Measurements from ENCODE around the gene TSPAN1.

- TF ChIP-seq EP300 (IDR thresholded peaks at IDR 0.05; ENCODE audit: borderline replicate concordance) (peak; percentile 71; the same call in 1 of the 2 replicates), REST (IDR thresholded peaks at IDR 0.05; ENCODE audit: low read depth) (no peak), YY1 (IDR thresholded peaks at IDR 0.05; ENCODE audit: low read depth) (no peak), EGR1 (IDR thresholded peaks at IDR 0.05) (no peak), CREB1 (IDR thresholded peaks at IDR 0.05; ENCODE audit: low read depth) (no peak), NFIC (IDR thresholded peaks at IDR 0.05) (0 out of 2 replicates have a peak, but pooled peaks have one; percentile 28), CEBPB (IDR thresholded peaks at IDR 0.05) (no peak), RAD21 (IDR thresholded peaks at IDR 0.05; ENCODE audit: low read depth) (peak; percentile 8; the same call in 1 of the 2 replicates), FOXM1 (IDR thresholded peaks at IDR 0.05; ENCODE audit: borderline replicate concordance, low read depth) (no peak), TAF1 (IDR thresholded peaks at IDR 0.05; ENCODE audit: low read depth) (no peak), MAX (IDR thresholded peaks at IDR 0.05) (peak; percentile 66)
Measured at GRCh38 chr1:46190539-46190938, 15.7 kb downstream of the TSPAN1 start.
